Measurements from ENCODE around the gene FAM50B. TPM values are rescaled to one million over a fixed set of nuclear protein-coding genes. Genes with fewer than 3 reads are reported as not detected.

FAM50B gene
- total and polyA plus RNA-seq, 2 of the 13 experiments (the other 11 are each of a cell fraction or from before 2014, with no cell fraction given): 0.05 TPM; not detected in 1

GRCh38 chr6:3838992-3839867 lies 9.9 kb upstream of the FAM50B start (continued):
- TF ChIP-seq MTERF4 (CRISPR knock-in tag; IDR thresholded peaks at IDR 0.05) (no peak), ZNF598 (CRISPR knock-in tag; IDR thresholded peaks at IDR 0.05; ENCODE audit: borderline replicate concordance) (no peak; the same call in 1 of the 2 replicates), THAP7 (CRISPR knock-in tag; IDR thresholded peaks at IDR 0.05) (no peak), ZNF746 (CRISPR knock-in tag; IDR thresholded peaks at IDR 0.05) (peak; percentile 46; the same call in 1 of the 2 replicates), ZNF17 (CRISPR knock-in tag; IDR thresholded peaks at IDR 0.05) (no peak), GATAD2A (CRISPR knock-in tag; IDR thresholded peaks at IDR 0.05) (peak; percentile 94), AKAP8 (CRISPR knock-in tag; IDR thresholded peaks at IDR 0.05) (no peak), ZNF563 (CRISPR knock-in tag; IDR thresholded peaks at IDR 0.05) (peak; percentile 94), HDAC2 (CRISPR knock-in tag; IDR thresholded peaks at IDR 0.05) (peak; percentile 88), MEIS2 (CRISPR knock-in tag; IDR thresholded peaks at IDR 0.05) (no peak), DMTF1 (CRISPR knock-in tag; IDR thresholded peaks at IDR 0.05) (no peak), TCF12 (IDR thresholded peaks at IDR 0.05) (no peak), TCF12 (CRISPR knock-in tag; IDR thresholded peaks at IDR 0.05) (no peak), ZNF850 (CRISPR knock-in tag; conservative IDR thresholded peaks at IDR 0.05) (peak; percentile 57; the same call in 1 of the 2 replicates)
- TF ChIP-seq, protein P1, sequence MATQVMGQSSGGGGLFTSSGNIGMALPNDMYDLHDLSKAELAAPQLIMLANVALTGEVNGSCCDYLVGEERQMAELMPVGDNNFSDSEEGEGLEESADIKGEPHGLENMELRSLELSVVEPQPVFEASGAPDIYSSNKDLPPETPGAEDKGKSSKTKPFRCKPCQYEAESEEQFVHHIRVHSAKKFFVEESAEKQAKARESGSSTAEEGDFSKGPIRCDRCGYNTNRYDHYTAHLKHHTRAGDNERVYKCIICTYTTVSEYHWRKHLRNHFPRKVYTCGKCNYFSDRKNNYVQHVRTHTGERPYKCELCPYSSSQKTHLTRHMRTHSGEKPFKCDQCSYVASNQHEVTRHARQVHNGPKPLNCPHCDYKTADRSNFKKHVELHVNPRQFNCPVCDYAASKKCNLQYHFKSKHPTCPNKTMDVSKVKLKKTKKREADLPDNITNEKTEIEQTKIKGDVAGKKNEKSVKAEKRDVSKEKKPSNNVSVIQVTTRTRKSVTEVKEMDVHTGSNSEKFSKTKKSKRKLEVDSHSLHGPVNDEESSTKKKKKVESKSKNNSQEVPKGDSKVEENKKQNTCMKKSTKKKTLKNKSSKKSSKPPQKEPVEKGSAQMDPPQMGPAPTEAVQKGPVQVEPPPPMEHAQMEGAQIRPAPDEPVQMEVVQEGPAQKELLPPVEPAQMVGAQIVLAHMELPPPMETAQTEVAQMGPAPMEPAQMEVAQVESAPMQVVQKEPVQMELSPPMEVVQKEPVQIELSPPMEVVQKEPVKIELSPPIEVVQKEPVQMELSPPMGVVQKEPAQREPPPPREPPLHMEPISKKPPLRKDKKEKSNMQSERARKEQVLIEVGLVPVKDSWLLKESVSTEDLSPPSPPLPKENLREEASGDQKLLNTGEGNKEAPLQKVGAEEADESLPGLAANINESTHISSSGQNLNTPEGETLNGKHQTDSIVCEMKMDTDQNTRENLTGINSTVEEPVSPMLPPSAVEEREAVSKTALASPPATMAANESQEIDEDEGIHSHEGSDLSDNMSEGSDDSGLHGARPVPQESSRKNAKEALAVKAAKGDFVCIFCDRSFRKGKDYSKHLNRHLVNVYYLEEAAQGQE (IDR thresholded peaks at IDR 0.05; ENCODE audit: borderline replicate concordance in 1 of 2, low read depth in 1 of 2, low read length in 2 of 2): no peak
- TF ChIP-seq, protein P2, sequence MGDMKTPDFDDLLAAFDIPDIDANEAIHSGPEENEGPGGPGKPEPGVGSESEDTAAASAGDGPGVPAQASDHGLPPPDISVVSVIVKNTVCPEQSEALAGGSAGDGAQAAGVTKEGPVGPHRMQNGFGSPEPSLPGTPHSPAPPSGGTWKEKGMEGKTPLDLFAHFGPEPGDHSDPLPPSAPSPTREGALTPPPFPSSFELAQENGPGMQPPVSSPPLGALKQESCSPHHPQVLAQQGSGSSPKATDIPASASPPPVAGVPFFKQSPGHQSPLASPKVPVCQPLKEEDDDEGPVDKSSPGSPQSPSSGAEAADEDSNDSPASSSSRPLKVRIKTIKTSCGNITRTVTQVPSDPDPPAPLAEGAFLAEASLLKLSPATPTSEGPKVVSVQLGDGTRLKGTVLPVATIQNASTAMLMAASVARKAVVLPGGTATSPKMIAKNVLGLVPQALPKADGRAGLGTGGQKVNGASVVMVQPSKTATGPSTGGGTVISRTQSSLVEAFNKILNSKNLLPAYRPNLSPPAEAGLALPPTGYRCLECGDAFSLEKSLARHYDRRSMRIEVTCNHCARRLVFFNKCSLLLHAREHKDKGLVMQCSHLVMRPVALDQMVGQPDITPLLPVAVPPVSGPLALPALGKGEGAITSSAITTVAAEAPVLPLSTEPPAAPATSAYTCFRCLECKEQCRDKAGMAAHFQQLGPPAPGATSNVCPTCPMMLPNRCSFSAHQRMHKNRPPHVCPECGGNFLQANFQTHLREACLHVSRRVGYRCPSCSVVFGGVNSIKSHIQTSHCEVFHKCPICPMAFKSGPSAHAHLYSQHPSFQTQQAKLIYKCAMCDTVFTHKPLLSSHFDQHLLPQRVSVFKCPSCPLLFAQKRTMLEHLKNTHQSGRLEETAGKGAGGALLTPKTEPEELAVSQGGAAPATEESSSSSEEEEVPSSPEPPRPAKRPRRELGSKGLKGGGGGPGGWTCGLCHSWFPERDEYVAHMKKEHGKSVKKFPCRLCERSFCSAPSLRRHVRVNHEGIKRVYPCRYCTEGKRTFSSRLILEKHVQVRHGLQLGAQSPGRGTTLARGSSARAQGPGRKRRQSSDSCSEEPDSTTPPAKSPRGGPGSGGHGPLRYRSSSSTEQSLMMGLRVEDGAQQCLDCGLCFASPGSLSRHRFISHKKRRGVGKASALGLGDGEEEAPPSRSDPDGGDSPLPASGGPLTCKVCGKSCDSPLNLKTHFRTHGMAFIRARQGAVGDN (CRISPR knock-in tag; IDR thresholded peaks at IDR 0.05): no peak

All from HepG2 (cell line).